Endothelial cell of umbilical vein (primary cell): ENCODE results near the gene COL1A2. TPM values are rescaled to one million over a fixed set of nuclear protein-coding genes. Genes with fewer than 3 reads are reported as not detected.

ENCODE experiments used
- BruUV-seq: library from RNA; stranded (reverse); fragments of 400-500 nt; replicated peaks from 2 replicates; lab custom pipeline; 2021; lab: Mats Ljungman, UMichigan
- CTCF ChIA-PET: fragments of 300-600, 350-600 bp; sonication (Branson Sonifier 250); formaldehyde crosslinking; loops from one replicate; lab custom pipeline; 2021; ENCODE audit warnings: antibody characterized with exemption, inconsistent platforms; lab: Charles Lee
- POLR2A ChIA-PET: fragments of 300-600, 350-600 bp; sonication (Branson Sonifier 250); formaldehyde crosslinking; loops from one replicate; lab custom pipeline; 2021; ENCODE audit warnings: antibody characterized with exemption, inconsistent platforms; lab: Charles Lee
- DNase-seq: peaks from one replicate; pipeline ENCODE4 v3.0.0-alpha.2; 2011; ENCODE audit warnings: low read depth, low spot score
- FAIRE-seq: peaks from 2 replicates; lab custom pipeline; 2011; peaks lifted over from hg19 to GRCh38; lab: Jason Lieb, UNC
- H2AFZ ChIP-seq: 2 replicates; pipeline ENCODE4 v1.6.0; 2012; ENCODE audit warnings: low read depth, low read length, control low read depth, inconsistent platforms
- H3K27ac ChIP-seq: 2 replicates; pipeline ENCODE4 v1.5.1; 2011; ENCODE audit warnings: low read depth, mild to moderate bottlenecking, control low read depth, low read length, moderate library complexity; ENCODE audit not compliant: insufficient read depth
- H3K27me3 ChIP-seq, 2 experiments: 2 replicates each; pipeline versions ENCODE4 v1.6.0 to v1.6.1; 2011; ENCODE audit warnings: low read length in 2 of 2, mixed read lengths in 1 of 2; ENCODE audit not compliant: control insufficient read depth in 2 of 2, insufficient read depth in 2 of 2
- H3K36me3 ChIP-seq, 2 experiments: 2 replicates in 1 of 2; 3 replicates in 1 of 2; pipeline ENCODE4 v1.5.1; 2011; ENCODE audit warnings: low read length in 2 of 2, mild to moderate bottlenecking in 1 of 2, moderate library complexity in 1 of 2; ENCODE audit not compliant: control insufficient read depth in 2 of 2, insufficient read depth in 2 of 2; ENCODE audit errors: extremely low read depth in 1 of 2
- H3K4me1 ChIP-seq: 3 replicates; pipeline ENCODE4 v1.5.1; 2011; ENCODE audit warnings: mild to moderate bottlenecking, low read length; ENCODE audit not compliant: control insufficient read depth, insufficient read depth; ENCODE audit errors: extremely low read depth
- H3K4me2 ChIP-seq: 2 replicates; pipeline ENCODE4 v1.6.1; 2011; ENCODE audit warnings: low read length, control low read depth, mixed read lengths; ENCODE audit not compliant: insufficient read depth
- H3K4me3 ChIP-seq, 3 experiments: fragments of 200-600 bp in 1 of 3; sonication (generic), shearing (Covaris generic) in 1 of 3; replicated peaks in 1 of 3; 2 replicates each; pipeline ENCODE4 v1.5.1; 2011 to 2016; ENCODE audit warnings: control low read depth in 3 of 3, low read length in 3 of 3, mild to moderate bottlenecking in 2 of 3, inconsistent platforms in 1 of 3, low read depth in 1 of 3, moderate library complexity in 1 of 3; ENCODE audit not compliant: insufficient read depth in 1 of 3
- H3K79me2 ChIP-seq: 2 replicates; pipeline ENCODE4 v1.6.0; 2012; ENCODE audit warnings: low read length, inconsistent platforms; ENCODE audit not compliant: control insufficient read depth, insufficient read depth
- H3K9ac ChIP-seq: replicated peaks from 2 replicates; pipeline ENCODE3; 2011; ENCODE audit warnings: low read length, control low read depth; ENCODE audit not compliant: insufficient read depth; ENCODE audit errors: extremely low read depth
- H3K9me1 ChIP-seq: replicated peaks from 3 replicates; pipeline ENCODE4 v1.6.0; 2011; ENCODE audit warnings: mild to moderate bottlenecking, low read length; ENCODE audit not compliant: control insufficient read depth, insufficient read depth; ENCODE audit errors: extremely low read depth
- H3K9me3 ChIP-seq: replicated peaks from 2 replicates; pipeline ENCODE4 v1.5.1; 2012; ENCODE audit warnings: low read length, inconsistent platforms; ENCODE audit not compliant: control insufficient read depth, insufficient read depth
- H4K20me1 ChIP-seq: replicated peaks from 2 replicates; pipeline ENCODE3; 2011; ENCODE audit warnings: mild to moderate bottlenecking, low read length; ENCODE audit not compliant: control insufficient read depth, insufficient read depth; ENCODE audit errors: extremely low read depth
- EZH2 ChIP-seq: IDR thresholded peaks from 2 replicates; pipeline ENCODE4 v1.6.1; 2012; ENCODE audit warnings: borderline replicate concordance, low read depth, mild to moderate bottlenecking, moderate library complexity, low read length, inconsistent platforms; ENCODE audit not compliant: severe bottlenecking
- FOS ChIP-seq: IDR thresholded peaks from 2 replicates; pipeline ENCODE4 v1.6.1; 2011; ENCODE audit warnings: mild to moderate bottlenecking, low read length, moderate library complexity, borderline replicate concordance; ENCODE audit not compliant: insufficient read depth
- GATA2 ChIP-seq: IDR thresholded peaks from 2 replicates; pipeline ENCODE4 v1.7.0; 2011; ENCODE audit warnings: low read depth, mild to moderate bottlenecking, moderate library complexity, mixed read lengths, low read length; ENCODE audit not compliant: insufficient read length, insufficient read depth
- JUN ChIP-seq: IDR thresholded peaks from 2 replicates; pipeline ENCODE4 v1.6.1; 2011; ENCODE audit warnings: borderline replicate concordance, low read depth; ENCODE audit not compliant: insufficient read length, insufficient read depth
- MYC ChIP-seq: IDR thresholded peaks from one replicate; pipeline ENCODE4 v1.6.1; 2011; ENCODE audit warnings: mild to moderate bottlenecking, low read depth, low read length
- POLR2A ChIP-seq: IDR thresholded peaks from 2 replicates; pipeline ENCODE4 v1.6.1; 2012; ENCODE audit warnings: low read depth, mild to moderate bottlenecking, control low read depth, low read length
- POLR2AphosphoS5 ChIP-seq: IDR thresholded peaks from 2 replicates; pipeline ENCODE4 v1.6.1; 2012; ENCODE audit warnings: low read depth, mild to moderate bottlenecking, control low read depth, low read length, moderate library complexity; ENCODE audit not compliant: insufficient read depth
- dilution Hi-C: fragments of 300-500 bp; cut with MboI; formaldehyde crosslinking; loops from one replicate; pipeline ENCODE4 v1.15.0; 2019; ENCODE audit warnings: low sequenced_read_pairs; ENCODE audit not compliant: extremely low pct_ligation_motif_present
- intact Hi-C: fragments of 100-400 bp; cut with micrococcal nuclease; formaldehyde crosslinking; loops from one replicate; pipeline ENCODE4 v1.10.0; 2022
- polyA plus RNA-seq, 4 experiments: library from polyadenylated mRNA; depleted of rRNA in 3 of 4; stranded (reverse) in 3 of 4; unstranded in 1 of 4; fragments of >200 nt; gene quantifications; 2 replicates each; pipeline versions ENCODE4 v1.2.1 to v1.2.3, GENCODE V29; 2011 to 2012; ENCODE audit warnings: missing spikeins in 1 of 4
- total RNA-seq: library from RNA; stranded (reverse); gene quantifications from 2 replicates; pipeline ENCODE4 v1.2.3, GENCODE V29; 2021
- TF ChIP-seq, protein P1 (sequence below): IDR thresholded peaks from 2 replicates; pipeline ENCODE4 v1.6.1; 2011; ENCODE audit not compliant: insufficient read depth, insufficient read length
- TF ChIP-seq, protein P2 (sequence below), 2 donors: IDR thresholded peaks; 1 replicate in 1 of 2; 2 replicates in 1 of 2; pipeline ENCODE4 v1.5.1; 2011; ENCODE audit warnings: low read length in 2 of 2, mild to moderate bottlenecking in 2 of 2, moderate library complexity in 2 of 2, control low read depth in 1 of 2, inconsistent platforms in 1 of 2, low read depth in 1 of 2; ENCODE audit not compliant: insufficient read depth in 1 of 2; ENCODE audit errors: extremely low read depth in 1 of 2

Gene COL1A2
- total and polyA plus RNA-seq, 2 donors (not counting 3 experiments of a cell fraction or from before 2014, with no cell fraction given), result 28.9 to 40.8 TPM

DNA sequence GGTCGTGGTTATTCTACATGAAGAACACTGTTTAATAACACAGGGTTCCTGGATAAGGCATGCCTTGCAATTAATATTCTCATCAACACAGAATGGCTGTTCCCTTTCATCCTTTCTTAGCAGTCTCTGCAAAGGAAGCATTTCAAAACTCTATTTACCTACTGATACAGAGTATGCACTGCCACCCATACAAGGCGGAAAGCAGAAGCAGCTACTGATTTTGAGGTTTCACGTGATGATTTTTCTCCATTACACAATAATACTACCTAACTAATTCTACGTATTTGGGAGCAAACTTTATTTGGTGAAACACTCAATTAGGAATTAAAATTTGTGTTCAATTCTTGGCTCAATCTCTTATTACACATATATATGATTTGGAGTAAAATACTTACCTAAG, 43.0 kb upstream of the COL1A2 start:
- CTCF ChIA-PET, result interaction anchor here (1.0 to 2.1 kb wide), 4 partner anchors 11 to 56 kb away, joined by 4 to 6 read pairs (median 4); partner anchors contain the start of gene COL1A2

More for the DNA sequence above, 43.0 kb upstream of the COL1A2 start:
- TF ChIP-seq POLR2AphosphoS5 (no peak), MYC (no peak), GATA2 (no peak), POLR2A (no peak), FOS (no peak), EZH2 (no peak), JUN (no peak)
- TF ChIP-seq, protein P1, sequence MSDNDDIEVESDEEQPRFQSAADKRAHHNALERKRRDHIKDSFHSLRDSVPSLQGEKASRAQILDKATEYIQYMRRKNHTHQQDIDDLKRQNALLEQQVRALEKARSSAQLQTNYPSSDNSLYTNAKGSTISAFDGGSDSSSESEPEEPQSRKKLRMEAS, result no peak
- TF ChIP-seq, protein P2, sequence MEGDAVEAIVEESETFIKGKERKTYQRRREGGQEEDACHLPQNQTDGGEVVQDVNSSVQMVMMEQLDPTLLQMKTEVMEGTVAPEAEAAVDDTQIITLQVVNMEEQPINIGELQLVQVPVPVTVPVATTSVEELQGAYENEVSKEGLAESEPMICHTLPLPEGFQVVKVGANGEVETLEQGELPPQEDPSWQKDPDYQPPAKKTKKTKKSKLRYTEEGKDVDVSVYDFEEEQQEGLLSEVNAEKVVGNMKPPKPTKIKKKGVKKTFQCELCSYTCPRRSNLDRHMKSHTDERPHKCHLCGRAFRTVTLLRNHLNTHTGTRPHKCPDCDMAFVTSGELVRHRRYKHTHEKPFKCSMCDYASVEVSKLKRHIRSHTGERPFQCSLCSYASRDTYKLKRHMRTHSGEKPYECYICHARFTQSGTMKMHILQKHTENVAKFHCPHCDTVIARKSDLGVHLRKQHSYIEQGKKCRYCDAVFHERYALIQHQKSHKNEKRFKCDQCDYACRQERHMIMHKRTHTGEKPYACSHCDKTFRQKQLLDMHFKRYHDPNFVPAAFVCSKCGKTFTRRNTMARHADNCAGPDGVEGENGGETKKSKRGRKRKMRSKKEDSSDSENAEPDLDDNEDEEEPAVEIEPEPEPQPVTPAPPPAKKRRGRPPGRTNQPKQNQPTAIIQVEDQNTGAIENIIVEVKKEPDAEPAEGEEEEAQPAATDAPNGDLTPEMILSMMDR (IDR thresholded peaks at IDR 0.05; ENCODE audit: extremely low read depth in 1 of 2, insufficient read depth in 1 of 2, low read depth in 1 of 2, low read length in 2 of 2), result no peak
- Histone ChIP-seq H3K79me2 (no peaks in the 10 kb centered on the region), H3K36me3 (no peaks in the 10 kb centered on the region), H3K9ac (no peak overlapping the region), H3K27ac (no peak overlapping the region), H3K27me3 (no peaks in the 10 kb centered on the region), H3K4me3 (no peak overlapping the region), H3K9me3 (no peaks in the 10 kb centered on the region), H4K20me1 (no peaks in the 10 kb centered on the region), H3K4me1 (no peaks in the 10 kb centered on the region), H3K4me2 (no peak overlapping the region), H3K9me1 (no peaks in the 10 kb centered on the region), H2AFZ (no peak overlapping the region)
- POLR2A ChIA-PET, result no interaction called here
- FAIRE-seq, result no peak
- no peak for DNase-seq
- dilution Hi-C loops (no loop called here), intact Hi-C loops (loop anchor here (1.0 to 2.0 kb wide), 3 partner anchors 8 to 17 kb away; no protein-coding TSS in a partner anchor)
- BruUV-seq, result no TSS peak
